HEK293 (cell line): ENCODE data around the gene MPHOSPH8.

ENCODE experiments used
- GLI2 ChIP-seq: fragments of 450-650 bp; formaldehyde crosslinking; IDR thresholded peaks from 2 replicates; pipeline ENCODE4; 2017; ENCODE audit warnings: missing biosample characterization, missing genetic modification characterization, low read depth, borderline replicate concordance
- RBAK ChIP-seq: fragments of 450-650 bp; formaldehyde crosslinking; IDR thresholded peaks from 2 replicates; pipeline ENCODE4 v1.5.1; 2016; ENCODE audit warnings: missing biosample characterization, missing genetic modification characterization
- SP7 ChIP-seq: fragments of 450-650 bp; formaldehyde crosslinking; IDR thresholded peaks from 2 replicates; pipeline ENCODE4 v1.5.1; 2016; ENCODE audit warnings: missing biosample characterization, missing genetic modification characterization
- YY1 ChIP-seq: fragments of 450-650 bp; formaldehyde crosslinking; IDR thresholded peaks from 2 replicates; pipeline ENCODE4 v1.5.1; 2018; ENCODE audit warnings: missing biosample characterization, missing genetic modification characterization
- ZNF169 ChIP-seq: fragments of 450-650 bp; formaldehyde crosslinking; IDR thresholded peaks from 2 replicates; pipeline ENCODE4 v1.5.1; 2016; ENCODE audit warnings: missing biosample characterization, missing genetic modification characterization
- ZNF19 ChIP-seq: fragments of 450-650 bp; formaldehyde crosslinking; IDR thresholded peaks from 2 replicates; pipeline ENCODE4; 2016; ENCODE audit warnings: missing biosample characterization, missing genetic modification characterization, low read depth
- ZNF350 ChIP-seq: fragments of 450-650 bp; formaldehyde crosslinking; IDR thresholded peaks from 2 replicates; pipeline ENCODE4 v1.5.0; 2017; ENCODE audit warnings: missing biosample characterization, mild to moderate bottlenecking, missing genetic modification characterization
- ZNF394 ChIP-seq: fragments of 450-650 bp; formaldehyde crosslinking; IDR thresholded peaks from 2 replicates; pipeline ENCODE4 v1.5.1; 2016; ENCODE audit warnings: missing biosample characterization, missing genetic modification characterization, mild to moderate bottlenecking, moderate library complexity, borderline replicate concordance
- ZNF707 ChIP-seq: fragments of 450-650 bp; formaldehyde crosslinking; IDR thresholded peaks from 2 replicates; pipeline ENCODE4 v1.5.1; 2016; ENCODE audit warnings: missing biosample characterization, missing genetic modification characterization
- ZSCAN30 ChIP-seq: fragments of 450-650 bp; IDR thresholded peaks from 2 replicates; pipeline ENCODE4 v1.5.1; 2018; ENCODE audit warnings: missing biosample characterization, mild to moderate bottlenecking, missing genetic modification characterization, moderate library complexity
- TF ChIP-seq, protein P1 (sequence below): fragments of 450-650 bp; formaldehyde crosslinking; IDR thresholded peaks from 2 replicates; pipeline ENCODE4 v1.5.1; 2016; ENCODE audit warnings: missing biosample characterization, missing genetic modification characterization
- TF ChIP-seq, protein P2 (sequence below): fragments of 450-650 bp; formaldehyde crosslinking; IDR thresholded peaks from 2 replicates; pipeline ENCODE4 v1.5.1; 2016; ENCODE audit warnings: missing biosample characterization, missing genetic modification characterization
- TF ChIP-seq, protein P3 (sequence below): fragments of 450-650 bp; IDR thresholded peaks from 2 replicates; pipeline ENCODE4 v1.5.1; 2018; ENCODE audit warnings: missing biosample characterization, missing genetic modification characterization

DNA sequence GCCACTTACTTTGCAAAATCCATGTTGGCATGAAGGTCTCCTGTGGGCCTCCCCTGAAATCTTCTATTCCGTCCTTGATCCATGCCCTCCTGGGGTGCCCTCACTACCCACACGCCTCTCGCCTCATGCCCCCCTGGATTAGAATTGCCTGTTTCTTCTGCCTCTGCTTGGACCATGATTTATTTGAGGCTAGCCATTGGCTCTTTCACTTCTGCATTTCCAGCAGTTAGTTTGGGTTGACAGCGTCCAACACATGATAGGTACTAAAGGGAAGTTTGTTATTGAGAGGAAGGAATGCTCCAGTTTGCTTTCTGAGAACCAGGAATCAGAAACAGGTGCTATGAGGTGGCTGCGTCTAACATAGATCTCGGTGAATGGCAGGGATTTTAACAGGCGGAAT is 41.6 kb upstream of the MPHOSPH8 start:
- TF ChIP-seq ZSCAN30 (no peak), ZNF169 (no peak), GLI2 (tag by site-specific recombination) (no peak), RBAK (tag by site-specific recombination) (no peak), YY1 (tag by site-specific recombination) (no peak), ZNF350 (tag by site-specific recombination) (no peak), ZNF394 (tag by site-specific recombination) (no peak), ZNF707 (no peak), ZNF19 (tag by site-specific recombination) (no peak), SP7 (tag by site-specific recombination) (no peak)
- TF ChIP-seq, protein P1, sequence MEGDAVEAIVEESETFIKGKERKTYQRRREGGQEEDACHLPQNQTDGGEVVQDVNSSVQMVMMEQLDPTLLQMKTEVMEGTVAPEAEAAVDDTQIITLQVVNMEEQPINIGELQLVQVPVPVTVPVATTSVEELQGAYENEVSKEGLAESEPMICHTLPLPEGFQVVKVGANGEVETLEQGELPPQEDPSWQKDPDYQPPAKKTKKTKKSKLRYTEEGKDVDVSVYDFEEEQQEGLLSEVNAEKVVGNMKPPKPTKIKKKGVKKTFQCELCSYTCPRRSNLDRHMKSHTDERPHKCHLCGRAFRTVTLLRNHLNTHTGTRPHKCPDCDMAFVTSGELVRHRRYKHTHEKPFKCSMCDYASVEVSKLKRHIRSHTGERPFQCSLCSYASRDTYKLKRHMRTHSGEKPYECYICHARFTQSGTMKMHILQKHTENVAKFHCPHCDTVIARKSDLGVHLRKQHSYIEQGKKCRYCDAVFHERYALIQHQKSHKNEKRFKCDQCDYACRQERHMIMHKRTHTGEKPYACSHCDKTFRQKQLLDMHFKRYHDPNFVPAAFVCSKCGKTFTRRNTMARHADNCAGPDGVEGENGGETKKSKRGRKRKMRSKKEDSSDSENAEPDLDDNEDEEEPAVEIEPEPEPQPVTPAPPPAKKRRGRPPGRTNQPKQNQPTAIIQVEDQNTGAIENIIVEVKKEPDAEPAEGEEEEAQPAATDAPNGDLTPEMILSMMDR: no peak
- TF ChIP-seq, protein P2, sequence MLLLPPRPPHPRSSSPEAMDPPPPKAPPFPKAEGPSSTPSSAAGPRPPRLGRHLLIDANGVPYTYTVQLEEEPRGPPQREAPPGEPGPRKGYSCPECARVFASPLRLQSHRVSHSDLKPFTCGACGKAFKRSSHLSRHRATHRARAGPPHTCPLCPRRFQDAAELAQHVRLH (tag by site-specific recombination): no peak
- TF ChIP-seq, protein P3, sequence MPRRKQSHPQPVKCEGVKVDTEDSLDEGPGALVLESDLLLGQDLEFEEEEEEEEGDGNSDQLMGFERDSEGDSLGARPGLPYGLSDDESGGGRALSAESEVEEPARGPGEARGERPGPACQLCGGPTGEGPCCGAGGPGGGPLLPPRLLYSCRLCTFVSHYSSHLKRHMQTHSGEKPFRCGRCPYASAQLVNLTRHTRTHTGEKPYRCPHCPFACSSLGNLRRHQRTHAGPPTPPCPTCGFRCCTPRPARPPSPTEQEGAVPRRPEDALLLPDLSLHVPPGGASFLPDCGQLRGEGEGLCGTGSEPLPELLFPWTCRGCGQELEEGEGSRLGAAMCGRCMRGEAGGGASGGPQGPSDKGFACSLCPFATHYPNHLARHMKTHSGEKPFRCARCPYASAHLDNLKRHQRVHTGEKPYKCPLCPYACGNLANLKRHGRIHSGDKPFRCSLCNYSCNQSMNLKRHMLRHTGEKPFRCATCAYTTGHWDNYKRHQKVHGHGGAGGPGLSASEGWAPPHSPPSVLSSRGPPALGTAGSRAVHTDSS (tag by site-specific recombination): no peak
